Measurements from ENCODE around the gene N4BP2L2.

N4BP2L2 gene

GRCh38 chr13:32384702-32385101 lies 153.9 kb downstream of the N4BP2L2 start:
- no peak for FAIRE-seq
- no peak for DNase-seq (ENCODE audit: insufficient read length)
- no peak for TF ChIP-seq POLR2AphosphoS5 (IDR thresholded peaks at IDR 0.05; ENCODE audit: low read depth, low read length)
- TF ChIP-seq TAF1 (IDR thresholded peaks at IDR 0.05; ENCODE audit: borderline replicate concordance, low read depth, low read length), result no peak
- TF ChIP-seq POLR2A (IDR thresholded peaks at IDR 0.05; ENCODE audit: low read depth, low read length), result no peak

- no peak for FAIRE-seq
- TF ChIP-seq TAF1 (IDR thresholded peaks at IDR 0.05; ENCODE audit: borderline replicate concordance, low read depth, low read length), result no peak
- TF ChIP-seq POLR2AphosphoS5 (IDR thresholded peaks at IDR 0.05; ENCODE audit: low read depth, low read length), result no peak
- TF ChIP-seq POLR2A (IDR thresholded peaks at IDR 0.05; ENCODE audit: low read depth, low read length), result no peak
- DNase-seq (ENCODE audit: insufficient read length), result no peak
Measured at GRCh38 chr13:32383836-32384618, 154.6 kb downstream of the N4BP2L2 start.
